Nephron (organoid): ENCODE results near the gene BCDIN3D.
A peak's percentile ranks its signal among the peaks of the same experiment; 100 is the strongest.

Experiments used
- H3K27ac Mint-ChIP-seq, 3 experiments: 2 replicates each; pipeline ENCODE4 v1.8.0; 2020; ENCODE audit warnings: mixed read lengths in 3 of 3, mild to moderate bottlenecking in 2 of 3, moderate library complexity in 1 of 3
- H3K27me3 Mint-ChIP-seq: 2 replicates; pipeline ENCODE4 v1.8.0; 2021; ENCODE audit warnings: low read depth, mild to moderate bottlenecking, moderate library complexity, mixed read lengths
- H3K36me3 Mint-ChIP-seq: 2 replicates; pipeline ENCODE4 v1.8.0; 2020; ENCODE audit warnings: low read depth, mixed read lengths
- H3K4me1 Mint-ChIP-seq: 2 replicates; pipeline ENCODE4 v1.8.0; 2020; ENCODE audit warnings: mixed read lengths
- H3K4me3 Mint-ChIP-seq, 3 experiments: 2 replicates each; pipeline ENCODE4 v1.8.0; 2020; ENCODE audit warnings: mild to moderate bottlenecking in 3 of 3, mixed read lengths in 3 of 3, moderate library complexity in 2 of 3
- H3K9me3 Mint-ChIP-seq: 2 replicates; pipeline ENCODE4 v1.8.0; 2020; ENCODE audit warnings: mixed read lengths
- TF ChIP-seq, protein P1 (sequence below), 3 experiments: fragments of 200-600 bp; sonication (generic); IDR thresholded peaks; one replicate each; pipeline ENCODE4 v1.5.0; 2021; ENCODE audit warnings: antibody characterized with exemption in 3 of 3; ENCODE audit not compliant: unreplicated experiment in 3 of 3

BCDIN3D gene

GRCh38 chr12:49793620-49794019, 49.3 kb downstream of the BCDIN3D start:
- Mint-ChIP-seq H3K27ac (no peak overlapping the region), H3K36me3 (peaks cover 14% of the 10 kb centered on the region), H3K4me3 (no peak overlapping the region), H3K4me1 (no peaks in the 10 kb centered on the region), H3K27me3 (no peaks in the 10 kb centered on the region), H3K9me3 (no peaks in the 10 kb centered on the region)
- TF ChIP-seq, protein P1, sequence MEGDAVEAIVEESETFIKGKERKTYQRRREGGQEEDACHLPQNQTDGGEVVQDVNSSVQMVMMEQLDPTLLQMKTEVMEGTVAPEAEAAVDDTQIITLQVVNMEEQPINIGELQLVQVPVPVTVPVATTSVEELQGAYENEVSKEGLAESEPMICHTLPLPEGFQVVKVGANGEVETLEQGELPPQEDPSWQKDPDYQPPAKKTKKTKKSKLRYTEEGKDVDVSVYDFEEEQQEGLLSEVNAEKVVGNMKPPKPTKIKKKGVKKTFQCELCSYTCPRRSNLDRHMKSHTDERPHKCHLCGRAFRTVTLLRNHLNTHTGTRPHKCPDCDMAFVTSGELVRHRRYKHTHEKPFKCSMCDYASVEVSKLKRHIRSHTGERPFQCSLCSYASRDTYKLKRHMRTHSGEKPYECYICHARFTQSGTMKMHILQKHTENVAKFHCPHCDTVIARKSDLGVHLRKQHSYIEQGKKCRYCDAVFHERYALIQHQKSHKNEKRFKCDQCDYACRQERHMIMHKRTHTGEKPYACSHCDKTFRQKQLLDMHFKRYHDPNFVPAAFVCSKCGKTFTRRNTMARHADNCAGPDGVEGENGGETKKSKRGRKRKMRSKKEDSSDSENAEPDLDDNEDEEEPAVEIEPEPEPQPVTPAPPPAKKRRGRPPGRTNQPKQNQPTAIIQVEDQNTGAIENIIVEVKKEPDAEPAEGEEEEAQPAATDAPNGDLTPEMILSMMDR (IDR thresholded peaks at IDR 0.05; ENCODE audit: unreplicated experiment in 3 of 3), result no peak

GRCh38 chr12:49792976-49793580, 49.8 kb downstream of the BCDIN3D start:
- Mint-ChIP-seq H3K4me3 (no peak overlapping the region), H3K27me3 (no peaks in the 10 kb centered on the region), H3K36me3 (peaks cover 14% of the 10 kb centered on the region), H3K9me3 (no peaks in the 10 kb centered on the region), H3K4me1 (no peaks in the 10 kb centered on the region), H3K27ac (no peak overlapping the region)
- TF ChIP-seq, protein P1 (IDR thresholded peaks at IDR 0.05; ENCODE audit: unreplicated experiment in 3 of 3), result no peak

GRCh38 chr12:49792181-49792970, 50.5 kb downstream of the BCDIN3D start:
- H3K27ac Mint-ChIP-seq, result no peak overlapping the region
- peaks cover 19% of the 10 kb centered on the region for H3K36me3 Mint-ChIP-seq
- no peak overlapping the region for H3K4me3 Mint-ChIP-seq
- H3K9me3 Mint-ChIP-seq, result no peaks in the 10 kb centered on the region
- no peaks in the 10 kb centered on the region for H3K27me3 Mint-ChIP-seq
- peaks cover 4% of the 10 kb centered on the region for H3K4me1 Mint-ChIP-seq
- TF ChIP-seq, protein P1 (IDR thresholded peaks at IDR 0.05; ENCODE audit: unreplicated experiment in 3 of 3), result no peak

DNA sequence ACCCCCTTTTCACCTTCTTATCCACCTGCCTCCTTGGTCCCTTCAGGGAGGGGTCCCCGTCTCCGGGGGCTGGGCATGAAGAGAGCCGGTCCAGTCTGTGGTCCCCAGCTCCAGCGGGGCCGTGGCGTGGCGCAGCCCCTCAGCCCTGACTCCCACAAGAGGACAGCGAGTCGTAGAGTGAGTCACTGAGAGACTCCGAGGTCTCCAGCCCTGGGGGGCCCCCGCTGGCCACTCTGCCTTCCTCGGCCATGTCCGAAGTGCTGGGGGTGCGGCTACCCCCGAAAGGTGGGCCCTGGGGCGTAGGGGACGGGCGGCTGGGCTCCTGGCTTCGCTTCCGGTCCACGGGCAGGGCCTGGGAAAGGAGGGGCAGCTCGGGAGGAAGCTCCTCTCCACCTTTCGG, 51.2 kb downstream of the BCDIN3D start:
- Mint-ChIP-seq H3K4me3 (no peak overlapping the region), H3K36me3 (peaks cover 20% of the 10 kb centered on the region), H3K4me1 (peaks cover 5% of the 10 kb centered on the region), H3K27ac (no peak overlapping the region), H3K27me3 (no peaks in the 10 kb centered on the region), H3K9me3 (no peaks in the 10 kb centered on the region)
- TF ChIP-seq, protein P1 (IDR thresholded peaks at IDR 0.05; ENCODE audit: unreplicated experiment in 3 of 3), result no peak

GRCh38 chr12:49790741-49791555, 52.0 kb downstream of the BCDIN3D start:
- Mint-ChIP-seq H3K27ac (peak overlapping the region in 2 of 3 experiments; percentile 5 to 63), H3K4me3 (no peak overlapping the region), H3K4me1 (peaks cover 5% of the 10 kb centered on the region), H3K27me3 (no peaks in the 10 kb centered on the region), H3K36me3 (peaks cover 20% of the 10 kb centered on the region), H3K9me3 (no peaks in the 10 kb centered on the region)
- TF ChIP-seq, protein P1 (IDR thresholded peaks at IDR 0.05; ENCODE audit: unreplicated experiment in 3 of 3), result no peak
